A673 (cell line): ENCODE measurements around the gene MYMK. TPM values are rescaled to one million over a fixed set of nuclear protein-coding genes. Genes with fewer than 3 reads are reported as not detected.

Experiments used
- BruUV-seq: library from RNA; stranded (reverse); fragments of 400-500 nt; replicated peaks from 2 replicates; lab custom pipeline; 2021; lab: Mats Ljungman, UMichigan
- CTCF ChIA-PET: fragments of 300-600 bp; sonication (Branson Sonifier 250); formaldehyde crosslinking; loops from one replicate; lab custom pipeline; 2022; ENCODE audit warnings: antibody characterized with exemption; lab: Charles Lee
- POLR2A ChIA-PET: fragments of 300-600 bp; sonication (Branson Sonifier 250); formaldehyde crosslinking; loops from one replicate; lab custom pipeline; 2022; ENCODE audit warnings: antibody characterized with exemption; ENCODE audit not compliant: low non-redundant PET; lab: Charles Lee
- DNase-seq: peaks from one replicate; pipeline ENCODE4 v3.0.0-alpha.2; 2015; ENCODE audit warnings: low spot score
- H3K27ac ChIP-seq: fragments of 200-600 bp; sonication (generic); 2 replicates; pipeline ENCODE4 v1.5.1; 2016; ENCODE audit warnings: mixed run types, low read depth, mild to moderate bottlenecking, mixed read lengths, antibody characterized with exemption, low read length; ENCODE audit not compliant: poor library complexity, severe bottlenecking
- H3K27me3 ChIP-seq: fragments of 200-600 bp; sonication (generic); replicated peaks from 2 replicates; pipeline ENCODE4 v1.6.1; 2017; ENCODE audit warnings: mixed run types, low read depth, mild to moderate bottlenecking, mixed read lengths, antibody characterized with exemption, low read length; ENCODE audit not compliant: insufficient read depth, poor library complexity
- H3K36me3 ChIP-seq: fragments of 200-600 bp; sonication (generic); 2 replicates; pipeline ENCODE4 v1.6.1; 2016; ENCODE audit warnings: mixed run types, mild to moderate bottlenecking, mixed read lengths, antibody characterized with exemption, low read length; ENCODE audit not compliant: insufficient read depth, poor library complexity, severe bottlenecking
- H3K4me1 ChIP-seq: fragments of 200-600 bp; sonication (generic); 2 replicates; pipeline ENCODE4 v1.6.1; 2017; ENCODE audit warnings: mixed run types, mild to moderate bottlenecking, mixed read lengths, antibody characterized with exemption, low read length; ENCODE audit not compliant: insufficient read depth, poor library complexity, severe bottlenecking
- H3K4me3 ChIP-seq: fragments of 200-600 bp; sonication (generic); 2 replicates; pipeline ENCODE4 v1.5.1; 2016; ENCODE audit warnings: low read depth, mixed run types, mild to moderate bottlenecking, mixed read lengths, low read length; ENCODE audit not compliant: poor library complexity, severe bottlenecking
- H3K9me3 ChIP-seq: fragments of 200-600 bp; sonication (generic); 2 replicates; pipeline ENCODE4 v1.6.1; 2016; ENCODE audit warnings: mixed run types, low read depth, mild to moderate bottlenecking, mixed read lengths, antibody characterized with exemption, low read length; ENCODE audit not compliant: poor library complexity, severe bottlenecking
- EZH2 ChIP-seq: fragments of 200-600 bp; sonication (generic); IDR thresholded peaks from 2 replicates; pipeline ENCODE4 v1.6.1; 2017; ENCODE audit warnings: borderline replicate concordance, low read depth, mild to moderate bottlenecking, mixed read lengths, antibody characterized with exemption, low read length; ENCODE audit not compliant: poor library complexity, severe bottlenecking
- intact Hi-C: fragments of 100-400 bp; cut with micrococcal nuclease; formaldehyde crosslinking; loops from one replicate; pipeline ENCODE4 v1.10.0; 2022; ENCODE audit not compliant: unreplicated experiment
- total RNA-seq: library from RNA; stranded (reverse); gene quantifications from 2 replicates; pipeline ENCODE4 v1.2.3, GENCODE V29; 2021
- TF ChIP-seq, protein P1 (sequence below): fragments of 300-800, 200-600 bp; sonication (generic); conservative IDR thresholded peaks from 2 replicates; pipeline ENCODE4 v1.5.1; 2017; ENCODE audit warnings: low read depth, mild to moderate bottlenecking, antibody characterized with exemption, low read length, moderate library complexity, mixed read lengths

MYMK gene
- total RNA-seq, 1 experiment from 2014 or later: not detected

DNA sequence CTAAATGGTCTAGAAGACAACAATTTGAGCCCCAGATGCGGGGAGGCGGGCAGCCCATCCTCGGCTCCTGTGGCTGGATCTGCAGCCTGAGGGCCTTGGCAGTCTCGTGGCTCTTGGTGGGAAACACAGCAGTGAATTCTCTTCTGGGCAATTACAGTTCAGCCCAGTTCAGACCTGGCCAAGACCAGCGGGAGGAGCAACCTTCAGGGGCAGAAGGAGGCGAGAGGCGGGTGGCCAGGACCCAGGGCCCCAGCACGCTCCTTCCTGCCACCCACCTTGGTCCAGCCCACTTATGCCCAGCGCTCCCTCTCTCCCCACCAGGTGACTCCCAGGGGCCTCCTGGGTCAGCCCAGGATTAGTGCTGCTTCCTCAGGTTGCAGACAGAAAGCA lies 7.8 kb downstream of the MYMK start:
- TF ChIP-seq, protein P1, sequence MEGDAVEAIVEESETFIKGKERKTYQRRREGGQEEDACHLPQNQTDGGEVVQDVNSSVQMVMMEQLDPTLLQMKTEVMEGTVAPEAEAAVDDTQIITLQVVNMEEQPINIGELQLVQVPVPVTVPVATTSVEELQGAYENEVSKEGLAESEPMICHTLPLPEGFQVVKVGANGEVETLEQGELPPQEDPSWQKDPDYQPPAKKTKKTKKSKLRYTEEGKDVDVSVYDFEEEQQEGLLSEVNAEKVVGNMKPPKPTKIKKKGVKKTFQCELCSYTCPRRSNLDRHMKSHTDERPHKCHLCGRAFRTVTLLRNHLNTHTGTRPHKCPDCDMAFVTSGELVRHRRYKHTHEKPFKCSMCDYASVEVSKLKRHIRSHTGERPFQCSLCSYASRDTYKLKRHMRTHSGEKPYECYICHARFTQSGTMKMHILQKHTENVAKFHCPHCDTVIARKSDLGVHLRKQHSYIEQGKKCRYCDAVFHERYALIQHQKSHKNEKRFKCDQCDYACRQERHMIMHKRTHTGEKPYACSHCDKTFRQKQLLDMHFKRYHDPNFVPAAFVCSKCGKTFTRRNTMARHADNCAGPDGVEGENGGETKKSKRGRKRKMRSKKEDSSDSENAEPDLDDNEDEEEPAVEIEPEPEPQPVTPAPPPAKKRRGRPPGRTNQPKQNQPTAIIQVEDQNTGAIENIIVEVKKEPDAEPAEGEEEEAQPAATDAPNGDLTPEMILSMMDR: no peak
- no peak for TF ChIP-seq EZH2
- H3K4me1 ChIP-seq: no peaks in the 10 kb centered on the region
- no peaks in the 10 kb centered on the region for H3K36me3 ChIP-seq
- no TSS peak for BruUV-seq
- H3K4me3 ChIP-seq: no peak overlapping the region
- H3K9me3 ChIP-seq: no peaks in the 10 kb centered on the region
- ChIA-PET POLR2A (no interaction called here), CTCF (no interaction called here)
- no peak for DNase-seq
- no peak overlapping the region for H3K27ac ChIP-seq
- no peaks in the 10 kb centered on the region for H3K27me3 ChIP-seq
- intact Hi-C loops: no loop called here

DNA sequence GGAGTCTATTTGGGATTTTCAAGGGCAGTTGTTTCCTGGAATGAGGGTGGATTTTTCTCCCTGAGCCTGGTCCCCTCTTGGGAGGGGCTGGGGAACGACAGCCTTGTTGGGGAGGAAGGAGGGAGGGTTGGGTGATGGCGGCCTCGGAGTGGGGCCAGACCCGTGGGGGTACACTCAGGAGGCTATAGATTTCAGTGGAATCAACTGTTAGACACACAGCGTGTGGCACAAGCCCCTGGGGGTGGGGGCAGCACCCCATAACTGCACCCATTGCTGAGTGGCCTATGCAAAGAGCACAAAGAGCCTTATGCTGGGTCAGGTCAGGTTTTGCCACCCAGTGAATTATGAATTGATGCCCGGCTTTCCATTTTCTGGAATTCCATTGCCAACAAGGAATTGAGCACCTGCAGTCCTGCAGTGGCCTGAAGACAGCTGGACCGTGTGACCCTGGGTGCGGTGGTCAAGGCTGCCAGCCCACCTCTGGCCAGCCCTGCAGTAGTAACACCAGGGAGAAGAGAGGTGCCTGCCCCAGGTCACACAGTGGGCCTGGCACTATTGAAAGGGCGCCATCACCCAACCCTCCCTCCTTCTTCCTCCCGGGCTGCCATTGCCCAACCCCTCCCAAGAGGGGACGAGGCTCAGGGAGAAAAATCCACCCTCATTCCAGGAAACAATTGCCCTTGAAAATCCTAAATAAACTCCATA lies 8.4 kb downstream of the MYMK start:
- POLR2A ChIA-PET: no interaction called here
- DNase-seq: no peak
- no peaks in the 10 kb centered on the region for H3K9me3 ChIP-seq
- TF ChIP-seq, protein P1: no peak
- no peak for TF ChIP-seq EZH2
- H3K4me3 ChIP-seq: no peak overlapping the region
- H3K27ac ChIP-seq: no peak overlapping the region
- no TSS peak for BruUV-seq
- H3K27me3 ChIP-seq: no peaks in the 10 kb centered on the region
- CTCF ChIA-PET: no interaction called here
- no peaks in the 10 kb centered on the region for H3K36me3 ChIP-seq
- no peaks in the 10 kb centered on the region for H3K4me1 ChIP-seq
- intact Hi-C loops: no loop called here

DNA sequence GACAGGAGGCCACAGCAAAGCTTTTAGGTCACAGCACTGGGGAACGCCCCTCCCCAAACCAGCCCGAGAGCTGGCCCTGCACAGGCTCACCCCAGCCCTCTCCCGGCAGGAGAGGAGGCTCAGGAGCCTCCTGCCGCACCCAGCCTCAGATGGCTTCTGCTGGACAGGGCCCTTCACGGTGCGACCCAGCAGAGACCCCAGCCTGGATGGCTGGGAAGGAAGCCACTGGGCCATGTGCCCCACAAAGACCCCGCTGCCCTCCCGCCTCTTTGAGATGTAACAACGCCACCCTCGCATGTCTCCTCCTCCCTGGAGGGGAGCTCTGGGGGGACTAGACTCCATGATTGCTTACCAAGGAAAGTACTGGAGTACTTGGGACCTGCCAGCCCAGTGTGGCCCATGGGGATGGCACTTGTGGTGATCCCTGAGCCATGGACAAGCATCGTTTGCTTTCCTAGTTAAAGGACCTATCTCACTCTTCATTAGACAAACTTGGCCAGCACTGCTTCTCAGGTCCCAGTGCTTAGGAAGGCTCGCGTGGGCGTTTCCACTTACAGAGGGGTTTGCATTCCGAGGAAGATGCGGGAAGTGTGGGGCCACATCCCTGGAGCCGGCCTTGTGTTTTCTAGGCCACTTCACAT lies 9.0 kb downstream of the MYMK start:
- H3K4me1 ChIP-seq: no peaks in the 10 kb centered on the region

More for the DNA sequence above, 9.0 kb downstream of the MYMK start:
- TF ChIP-seq EZH2: no peak
- TF ChIP-seq, protein P1: no peak
- POLR2A ChIA-PET: no interaction called here
- CTCF ChIA-PET: no interaction called here
- H3K9me3 ChIP-seq: no peaks in the 10 kb centered on the region
- no peak overlapping the region for H3K4me3 ChIP-seq
- no peak for DNase-seq
- intact Hi-C loops: no loop called here
- no peaks in the 10 kb centered on the region for H3K27me3 ChIP-seq
- H3K36me3 ChIP-seq: no peaks in the 10 kb centered on the region
- no peak overlapping the region for H3K27ac ChIP-seq
- BruUV-seq: no TSS peak
